Panc1 (cell line): Measurements from ENCODE around the gene MICALL1.

ENCODE experiments used
- POLR2AphosphoS5 ChIP-seq: IDR thresholded peaks from 2 replicates; pipeline ENCODE4 v1.6.1; 2012; ENCODE audit warnings: mild to moderate bottlenecking, low read depth, low read length, moderate library complexity
- SIN3A ChIP-seq: IDR thresholded peaks from 2 replicates; pipeline ENCODE4 v1.6.1; 2012; ENCODE audit warnings: low read depth, mild to moderate bottlenecking, low read length, moderate library complexity, borderline replicate concordance; ENCODE audit not compliant: insufficient read depth
- TCF7L2 ChIP-seq: IDR thresholded peaks from 2 replicates; pipeline ENCODE4 v1.6.1; 2011; ENCODE audit warnings: mild to moderate bottlenecking, low read depth, low read length, inconsistent platforms
- TF ChIP-seq, protein P1 (sequence below): fragments of 450-650 bp; IDR thresholded peaks from 2 replicates; pipeline ENCODE4 v1.5.1; 2017; ENCODE audit warnings: mild to moderate bottlenecking

DNA sequence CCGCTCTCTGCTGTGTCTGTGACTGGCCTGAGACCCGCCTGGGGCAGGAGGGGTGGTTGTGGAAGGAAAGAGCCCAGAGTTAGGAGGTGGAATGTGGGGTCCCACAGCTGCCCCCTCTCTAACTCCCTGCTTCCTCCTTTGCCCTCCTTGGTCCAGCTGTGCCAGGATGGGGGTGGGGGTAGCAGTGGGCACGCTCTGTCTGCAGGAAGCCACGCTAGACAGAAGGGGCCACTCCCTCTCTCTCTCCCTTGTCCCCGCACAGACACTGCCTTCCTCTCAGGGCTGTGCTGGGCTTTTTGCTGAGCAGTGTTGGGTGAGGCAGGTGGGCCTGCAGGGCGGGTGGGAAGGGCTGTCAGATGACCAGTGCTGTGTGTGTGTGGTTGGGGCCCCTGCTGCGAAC lies 80.3 kb downstream of the MICALL1 start:
- no peak for TF ChIP-seq POLR2AphosphoS5
- TF ChIP-seq, protein P1, sequence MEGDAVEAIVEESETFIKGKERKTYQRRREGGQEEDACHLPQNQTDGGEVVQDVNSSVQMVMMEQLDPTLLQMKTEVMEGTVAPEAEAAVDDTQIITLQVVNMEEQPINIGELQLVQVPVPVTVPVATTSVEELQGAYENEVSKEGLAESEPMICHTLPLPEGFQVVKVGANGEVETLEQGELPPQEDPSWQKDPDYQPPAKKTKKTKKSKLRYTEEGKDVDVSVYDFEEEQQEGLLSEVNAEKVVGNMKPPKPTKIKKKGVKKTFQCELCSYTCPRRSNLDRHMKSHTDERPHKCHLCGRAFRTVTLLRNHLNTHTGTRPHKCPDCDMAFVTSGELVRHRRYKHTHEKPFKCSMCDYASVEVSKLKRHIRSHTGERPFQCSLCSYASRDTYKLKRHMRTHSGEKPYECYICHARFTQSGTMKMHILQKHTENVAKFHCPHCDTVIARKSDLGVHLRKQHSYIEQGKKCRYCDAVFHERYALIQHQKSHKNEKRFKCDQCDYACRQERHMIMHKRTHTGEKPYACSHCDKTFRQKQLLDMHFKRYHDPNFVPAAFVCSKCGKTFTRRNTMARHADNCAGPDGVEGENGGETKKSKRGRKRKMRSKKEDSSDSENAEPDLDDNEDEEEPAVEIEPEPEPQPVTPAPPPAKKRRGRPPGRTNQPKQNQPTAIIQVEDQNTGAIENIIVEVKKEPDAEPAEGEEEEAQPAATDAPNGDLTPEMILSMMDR: no peak
- no peak for TF ChIP-seq TCF7L2
- TF ChIP-seq SIN3A: no peak
